Mucosa of rectum (tissue), 2 donors: ENCODE data around the gene C20orf204.

Experiments used
- H3K27ac ChIP-seq, 2 donors: one replicate each; pipeline ENCODE4 v1.7.0; 2013; ENCODE audit warnings: inconsistent platforms in 2 of 2, low read depth in 2 of 2, low read length in 2 of 2
- H3K27me3 ChIP-seq, 2 donors: one replicate each; pipeline ENCODE4 v1.7.0; 2013; ENCODE audit warnings: low read length in 2 of 2; ENCODE audit not compliant: control insufficient read depth in 2 of 2, insufficient read depth in 2 of 2
- H3K36me3 ChIP-seq, 2 donors: one replicate each; pipeline ENCODE4 v1.7.0; 2013; ENCODE audit warnings: low read length in 2 of 2; ENCODE audit not compliant: control insufficient read depth in 2 of 2, insufficient read depth in 2 of 2
- H3K4me1 ChIP-seq, 2 donors: one replicate each; pipeline ENCODE4 v1.7.0; 2013; ENCODE audit warnings: low read length in 2 of 2, mild to moderate bottlenecking in 1 of 2; ENCODE audit not compliant: control insufficient read depth in 2 of 2, insufficient read depth in 2 of 2
- H3K4me3 ChIP-seq, 2 donors: one replicate each; pipeline ENCODE4 v1.7.0; 2013; ENCODE audit warnings: low read length in 2 of 2
- H3K9ac ChIP-seq, 2 donors: one replicate each; pipeline ENCODE4 v1.7.0; 2013; ENCODE audit warnings: low read length in 2 of 2, low read depth in 1 of 2, mild to moderate bottlenecking in 1 of 2
- H3K9me3 ChIP-seq, 2 donors: one replicate each; pipeline ENCODE4 v1.7.0; 2013; ENCODE audit warnings: low read length in 2 of 2; ENCODE audit not compliant: control insufficient read depth in 2 of 2
- donor health status: healthy.
- donor health status: Normal muscosa, but diverticular disease.

C20orf204 gene

DNA sequence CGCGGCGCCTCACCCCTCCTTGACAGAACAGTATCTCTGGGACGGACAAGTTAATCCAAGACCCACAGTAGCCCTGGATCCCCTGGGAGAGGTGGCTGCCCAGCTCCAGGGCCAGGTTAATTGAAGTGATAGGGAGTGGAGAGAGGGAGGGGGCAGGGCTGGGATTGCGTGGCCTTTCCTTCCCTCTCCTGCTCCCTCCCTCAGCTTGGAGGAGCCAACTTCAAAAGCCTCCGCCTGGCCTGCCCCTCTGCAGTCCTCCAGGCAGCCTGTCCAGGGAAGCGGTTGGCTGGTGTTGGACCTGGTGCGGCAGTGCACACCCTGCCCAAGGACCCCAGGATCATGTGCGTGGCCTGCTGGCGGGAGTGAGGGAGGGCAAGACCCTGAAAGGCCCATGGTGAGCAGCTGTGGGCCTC lies at the start of gene C20orf204:
Gene C20orf204 (plus strand): TSS at position 250 of the 413 bp plus-strand sequence. CDS start 142 bp downstream, at position 392.
- Histone ChIP-seq H3K27ac (no peak within 1 kb of the TSS), H3K36me3 (peaks cover 24 to 32% of the 10 kb centered on the region in 2 donors), H3K9me3 (no peaks in the 10 kb centered on the region), H3K4me1 (peaks cover 10 to 14% of the 10 kb centered on the region in 2 donors), H3K9ac (no peak within 1 kb of the TSS), H3K27me3 (peaks cover 21 to 53% of the 10 kb centered on the region in 2 donors), H3K4me3 (no peak within 1 kb of the TSS)

- Histone ChIP-seq H3K9ac (no peak overlapping the region), H3K36me3 (peaks cover 63 to 64% of the 10 kb centered on the region in 2 donors), H3K4me1 (no peaks in the 10 kb centered on the region)
Measured at GRCh38 chr20:64000906-64001305, 35.1 kb upstream of the C20orf204 start.

GRCh38 chr20:64001607-64002011 lies 34.4 kb upstream of the C20orf204 start:
- H3K9me3 ChIP-seq, result no peaks in the 10 kb centered on the region
- no peaks in the 10 kb centered on the region for H3K27me3 ChIP-seq
- H3K36me3 ChIP-seq, result peaks cover 61% of the 10 kb centered on the region in 2 donors
- H3K27ac ChIP-seq, result no peak overlapping the region
- no peak overlapping the region for H3K9ac ChIP-seq
- no peak overlapping the region for H3K4me3 ChIP-seq
- H3K4me1 ChIP-seq, result no peaks in the 10 kb centered on the region

More at GRCh38 chr20:64000906-64001305, 35.1 kb upstream of the C20orf204 start:
- H3K27ac ChIP-seq, result no peak overlapping the region
- no peaks in the 10 kb centered on the region for H3K9me3 ChIP-seq
- H3K4me3 ChIP-seq, result no peak overlapping the region
- no peaks in the 10 kb centered on the region for H3K27me3 ChIP-seq

GRCh38 chr20:64003960-64004725 lies 31.8 kb upstream of the C20orf204 start:
- Histone ChIP-seq H3K4me3 (no peak overlapping the region), H3K4me1 (no peaks in the 10 kb centered on the region), H3K9ac (no peak overlapping the region), H3K27ac (no peak overlapping the region), H3K9me3 (no peaks in the 10 kb centered on the region), H3K27me3 (no peaks in the 10 kb centered on the region), H3K36me3 (peaks cover 61 to 62% of the 10 kb centered on the region in 2 donors)

- no peak overlapping the region for H3K4me3 ChIP-seq
- no peak overlapping the region for H3K9ac ChIP-seq
- no peaks in the 10 kb centered on the region for H3K27me3 ChIP-seq
- no peaks in the 10 kb centered on the region for H3K4me1 ChIP-seq
- H3K27ac ChIP-seq, result no peak overlapping the region
- H3K9me3 ChIP-seq, result no peaks in the 10 kb centered on the region
- H3K36me3 ChIP-seq, result peaks cover 59 to 60% of the 10 kb centered on the region in 2 donors
Measured at GRCh38 chr20:64005394-64005793, 30.6 kb upstream of the C20orf204 start.

DNA sequence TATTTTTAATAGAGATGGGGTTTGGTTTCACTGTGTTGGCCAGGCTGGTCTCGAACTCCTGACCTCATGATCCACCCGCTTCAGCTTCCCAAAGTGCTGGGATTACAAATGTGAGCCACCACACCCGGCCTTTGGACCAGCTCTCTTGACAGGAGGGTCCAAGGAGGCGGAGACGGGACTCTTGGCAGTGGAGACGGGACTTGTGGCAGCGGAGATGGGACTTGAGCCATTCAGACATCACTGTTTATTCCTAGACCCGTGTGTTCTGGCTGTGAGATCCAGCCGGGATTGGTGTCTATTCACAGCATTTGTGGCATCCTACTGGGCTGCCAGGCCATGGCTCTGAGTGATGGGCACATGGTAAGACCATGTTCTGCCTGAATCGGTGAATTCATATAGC lies 29.5 kb upstream of the C20orf204 start:
- no peak overlapping the region for H3K27ac ChIP-seq
- no peaks in the 10 kb centered on the region for H3K27me3 ChIP-seq
- peaks cover 62% of the 10 kb centered on the region in 2 donors for H3K36me3 ChIP-seq
- H3K4me3 ChIP-seq, result no peak overlapping the region
- H3K9ac ChIP-seq, result no peak overlapping the region
- H3K4me1 ChIP-seq, result no peaks in the 10 kb centered on the region
- no peaks in the 10 kb centered on the region for H3K9me3 ChIP-seq

DNA sequence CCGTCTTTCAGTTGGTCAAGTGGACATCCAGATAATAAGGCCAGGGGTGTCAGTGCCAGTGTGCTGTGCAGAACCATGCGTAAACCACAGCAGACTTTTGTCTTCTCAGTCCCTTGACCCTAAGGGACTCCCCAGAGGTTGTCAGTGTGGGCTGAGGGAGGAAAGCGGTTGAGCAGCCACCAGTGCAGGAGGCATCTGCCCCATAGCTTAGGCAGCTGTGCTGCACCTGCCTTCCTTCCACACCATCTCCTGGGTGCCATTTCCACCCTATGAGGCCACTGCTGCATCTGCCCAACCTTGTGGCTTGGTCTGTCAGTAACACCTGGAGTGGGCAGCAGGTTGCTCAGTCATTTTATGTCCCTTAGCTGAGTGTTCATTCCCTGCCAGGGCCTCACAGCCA lies 29.1 kb upstream of the C20orf204 start:
- Histone ChIP-seq H3K36me3 (peaks cover 61% of the 10 kb centered on the region in 2 donors), H3K27me3 (no peaks in the 10 kb centered on the region), H3K4me3 (no peak overlapping the region), H3K27ac (no peak overlapping the region), H3K4me1 (no peaks in the 10 kb centered on the region), H3K9me3 (no peaks in the 10 kb centered on the region), H3K9ac (no peak overlapping the region)

- no peaks in the 10 kb centered on the region for H3K27me3 ChIP-seq
- no peaks in the 10 kb centered on the region for H3K4me1 ChIP-seq
- no peak overlapping the region for H3K9ac ChIP-seq
- H3K27ac ChIP-seq, result no peak overlapping the region
- no peak overlapping the region for H3K4me3 ChIP-seq
- H3K9me3 ChIP-seq, result no peaks in the 10 kb centered on the region
- peaks cover 49 to 57% of the 10 kb centered on the region in 2 donors for H3K36me3 ChIP-seq
Measured at GRCh38 chr20:64009811-64010387, 26.1 kb upstream of the C20orf204 start.

- Histone ChIP-seq H3K9ac (no peak overlapping the region), H3K9me3 (no peaks in the 10 kb centered on the region), H3K27me3 (no peaks in the 10 kb centered on the region), H3K36me3 (peaks cover 54 to 57% of the 10 kb centered on the region in 2 donors), H3K27ac (no peak overlapping the region), H3K4me1 (no peaks in the 10 kb centered on the region), H3K4me3 (no peak overlapping the region)
Measured at GRCh38 chr20:64010711-64011237, 25.2 kb upstream of the C20orf204 start.

GRCh38 chr20:64011366-64011779 lies 24.6 kb upstream of the C20orf204 start:
- H3K27me3 ChIP-seq, result no peaks in the 10 kb centered on the region
- no peaks in the 10 kb centered on the region for H3K4me1 ChIP-seq
- H3K9me3 ChIP-seq, result no peaks in the 10 kb centered on the region
- no peak overlapping the region for H3K27ac ChIP-seq
- H3K9ac ChIP-seq, result no peak overlapping the region
- H3K36me3 ChIP-seq, result peaks cover 52 to 57% of the 10 kb centered on the region in 2 donors
- no peak overlapping the region for H3K4me3 ChIP-seq
